ENCODE measurements around the gene MRPL2.

The MRPL2 gene

GRCh38 chr6:43078691-43079090, 19.5 kb upstream of the MRPL2 start:
- Histone ChIP-seq H3K36me3 (ENCODE audit: insufficient read depth, low read length) (no peaks in the 10 kb centered on the region), H3K4me2 (ENCODE audit: low read length) (no peak overlapping the region), H3K27me3 (ENCODE audit: control insufficient read depth, insufficient read depth, low read length) (no peaks in the 10 kb centered on the region), H3K4me1 (ENCODE audit: control insufficient read depth, insufficient read depth, low read length) (peaks cover 23% of the 10 kb centered on the region), H3K9me3 (replicated peaks; ENCODE audit: low read length) (no peaks in the 10 kb centered on the region), H3K4me3 (ENCODE audit: low read length) (no peak overlapping the region), H3K9ac (ENCODE audit: low read depth, low read length) (no peak overlapping the region)

- H3K9ac ChIP-seq (ENCODE audit: low read depth, low read length): peak overlapping the region; percentile 96
- H3K36me3 ChIP-seq (ENCODE audit: insufficient read depth, low read length): no peaks in the 10 kb centered on the region
- peak overlapping the region; percentile 96 for H3K4me2 ChIP-seq (ENCODE audit: low read length)
- H3K27me3 ChIP-seq (ENCODE audit: control insufficient read depth, insufficient read depth, low read length): no peaks in the 10 kb centered on the region
- peak overlapping the region; percentile 98 for H3K4me3 ChIP-seq (ENCODE audit: low read length)
- peaks cover 23% of the 10 kb centered on the region for H3K4me1 ChIP-seq (ENCODE audit: control insufficient read depth, insufficient read depth, low read length)
- no peaks in the 10 kb centered on the region for H3K9me3 ChIP-seq (replicated peaks; ENCODE audit: low read length)
Observed at GRCh38 chr6:43077981-43078511, 18.8 kb upstream of the MRPL2 start.

GRCh38 chr6:43077333-43077809, 18.1 kb upstream of the MRPL2 start:
- Histone ChIP-seq H3K4me3 (ENCODE audit: low read length) (peak overlapping the region; percentile 98), H3K4me1 (ENCODE audit: control insufficient read depth, insufficient read depth, low read length) (peaks cover 23% of the 10 kb centered on the region), H3K9ac (ENCODE audit: low read depth, low read length) (peak overlapping the region; percentile 96)

GRCh38 chr6:43076464-43077332, 17.5 kb upstream of the MRPL2 start:
- no peaks in the 10 kb centered on the region for H3K27me3 ChIP-seq (ENCODE audit: control insufficient read depth, insufficient read depth, low read length)
- H3K4me3 ChIP-seq (ENCODE audit: low read length): peak overlapping the region; percentile 98
- no peaks in the 10 kb centered on the region for H3K9me3 ChIP-seq (replicated peaks; ENCODE audit: low read length)
- peak overlapping the region; percentile 96 for H3K4me2 ChIP-seq (ENCODE audit: low read length)
- H3K36me3 ChIP-seq (ENCODE audit: insufficient read depth, low read length): peaks cover 3% of the 10 kb centered on the region
- H3K4me1 ChIP-seq (ENCODE audit: control insufficient read depth, insufficient read depth, low read length): peaks cover 21% of the 10 kb centered on the region
- H3K9ac ChIP-seq (ENCODE audit: low read depth, low read length): peak overlapping the region; percentile 96

More at GRCh38 chr6:43077333-43077809, 18.1 kb upstream of the MRPL2 start:
- no peaks in the 10 kb centered on the region for H3K9me3 ChIP-seq (replicated peaks; ENCODE audit: low read length)
- peaks cover 3% of the 10 kb centered on the region for H3K36me3 ChIP-seq (ENCODE audit: insufficient read depth, low read length)
- no peaks in the 10 kb centered on the region for H3K27me3 ChIP-seq (ENCODE audit: control insufficient read depth, insufficient read depth, low read length)
- H3K4me2 ChIP-seq (ENCODE audit: low read length): peak overlapping the region; percentile 96

GRCh38 chr6:43075670-43076463, 16.6 kb upstream of the MRPL2 start, which contains the start of gene PTK7:
Gene PTK7 (plus strand): TSS chr6:43076314. CDS start chr6:43076489, 175 bp downstream.
- Histone ChIP-seq H3K4me1 (ENCODE audit: control insufficient read depth, insufficient read depth, low read length) (peaks cover 20% of the 10 kb centered on the region), H3K9me3 (replicated peaks; ENCODE audit: low read length) (no peaks in the 10 kb centered on the region), H3K9ac (ENCODE audit: low read depth, low read length) (peak within 1 kb of the TSS; percentile 96), H3K27me3 (ENCODE audit: control insufficient read depth, insufficient read depth, low read length) (no peaks in the 10 kb centered on the region), H3K4me2 (ENCODE audit: low read length) (peak within 1 kb of the TSS; percentile 96), H3K4me3 (ENCODE audit: low read length) (peak within 1 kb of the TSS; percentile 98), H3K36me3 (ENCODE audit: insufficient read depth, low read length) (peaks cover 3% of the 10 kb centered on the region)

- Histone ChIP-seq H3K4me1 (ENCODE audit: control insufficient read depth, insufficient read depth, low read length) (peaks cover 20% of the 10 kb centered on the region), H3K4me2 (ENCODE audit: low read length) (peak overlapping the region; percentile 84), H3K27me3 (ENCODE audit: control insufficient read depth, insufficient read depth, low read length) (no peaks in the 10 kb centered on the region), H3K9me3 (replicated peaks; ENCODE audit: low read length) (no peaks in the 10 kb centered on the region), H3K36me3 (ENCODE audit: insufficient read depth, low read length) (peaks cover 3% of the 10 kb centered on the region), H3K9ac (ENCODE audit: low read depth, low read length) (peak overlapping the region; percentile 36), H3K4me3 (ENCODE audit: low read length) (peak overlapping the region; percentile 98)
Observed at GRCh38 chr6:43074847-43075669, 15.8 kb upstream of the MRPL2 start.

- peaks cover 1% of the 10 kb centered on the region for H3K4me1 ChIP-seq (ENCODE audit: control insufficient read depth, insufficient read depth, low read length)
- H3K9me3 ChIP-seq (replicated peaks; ENCODE audit: low read length): no peaks in the 10 kb centered on the region
- H3K4me3 ChIP-seq (ENCODE audit: low read length): no peak overlapping the region
- no peak overlapping the region for H3K4me2 ChIP-seq (ENCODE audit: low read length)
- no peak overlapping the region for H3K9ac ChIP-seq (ENCODE audit: low read depth, low read length)
- no peaks in the 10 kb centered on the region for H3K27me3 ChIP-seq (ENCODE audit: control insufficient read depth, insufficient read depth, low read length)
- H3K36me3 ChIP-seq (ENCODE audit: insufficient read depth, low read length): peaks cover 6% of the 10 kb centered on the region
Observed at GRCh38 chr6:43070028-43070632, 10.9 kb upstream of the MRPL2 start.

- Histone ChIP-seq H3K9me3 (replicated peaks; ENCODE audit: low read length) (no peaks in the 10 kb centered on the region), H3K27me3 (ENCODE audit: control insufficient read depth, insufficient read depth, low read length) (no peaks in the 10 kb centered on the region), H3K9ac (ENCODE audit: low read depth, low read length) (no peak overlapping the region), H3K4me3 (ENCODE audit: low read length) (no peak overlapping the region), H3K4me1 (ENCODE audit: control insufficient read depth, insufficient read depth, low read length) (peaks cover 15% of the 10 kb centered on the region), H3K36me3 (ENCODE audit: insufficient read depth, low read length) (peaks cover 5% of the 10 kb centered on the region), H3K4me2 (ENCODE audit: low read length) (no peak overlapping the region)
Observed at GRCh38 chr6:43062818-43063217, 3.6 kb upstream of the MRPL2 start.

- Histone ChIP-seq H3K9ac (ENCODE audit: low read depth, low read length) (no peak overlapping the region), H3K4me2 (ENCODE audit: low read length) (no peak overlapping the region), H3K36me3 (ENCODE audit: insufficient read depth, low read length) (peaks cover 8% of the 10 kb centered on the region), H3K4me1 (ENCODE audit: control insufficient read depth, insufficient read depth, low read length) (peaks cover 15% of the 10 kb centered on the region), H3K9me3 (replicated peaks; ENCODE audit: low read length) (no peaks in the 10 kb centered on the region), H3K4me3 (ENCODE audit: low read length) (no peak overlapping the region), H3K27me3 (ENCODE audit: control insufficient read depth, insufficient read depth, low read length) (no peaks in the 10 kb centered on the region)
Observed at GRCh38 chr6:43061861-43062260, 2.6 kb upstream of the MRPL2 start.

GRCh38 chr6:43060755-43061633, 1.8 kb upstream of the MRPL2 start:
- H3K9ac ChIP-seq (ENCODE audit: low read depth, low read length): peak overlapping the region; percentile 91
- no peak overlapping the region for H3K4me3 ChIP-seq (ENCODE audit: low read length)
- peaks cover 11% of the 10 kb centered on the region for H3K36me3 ChIP-seq (ENCODE audit: insufficient read depth, low read length)
- H3K27me3 ChIP-seq (ENCODE audit: control insufficient read depth, insufficient read depth, low read length): no peaks in the 10 kb centered on the region
- H3K9me3 ChIP-seq (replicated peaks; ENCODE audit: low read length): no peaks in the 10 kb centered on the region
- peaks cover 15% of the 10 kb centered on the region for H3K4me1 ChIP-seq (ENCODE audit: control insufficient read depth, insufficient read depth, low read length)
- H3K4me2 ChIP-seq (ENCODE audit: low read length): peak overlapping the region; percentile 97
